Esophagus muscularis mucosa (tissue), 4 donors: Measurements from ENCODE around the gene MPC1.

Source experiments
- EP300 ChIP-seq: sonication (generic); formaldehyde crosslinking; IDR thresholded peaks from one replicate; pipeline ENCODE4 v1.6.1; 2017; ENCODE audit warnings: antibody characterized with exemption
- POLR2A ChIP-seq: fragments of 450-650 bp; IDR thresholded peaks from one replicate; pipeline ENCODE4 v1.6.1; 2017; ENCODE audit warnings: antibody characterized with exemption, moderate library complexity, mild to moderate bottlenecking, low read depth
- TF ChIP-seq, protein P1 (sequence below), 3 experiments: fragments of 200-600 bp in 2 of 3; fragments of 450-650 bp in 1 of 3; sonication (generic) in 2 of 3; IDR thresholded peaks; one replicate each; pipeline ENCODE4 v1.5.1; 2017 to 2019; ENCODE audit warnings: antibody characterized with exemption in 3 of 3, mild to moderate bottlenecking in 2 of 3, moderate library complexity in 1 of 3

- TF ChIP-seq, protein P1, sequence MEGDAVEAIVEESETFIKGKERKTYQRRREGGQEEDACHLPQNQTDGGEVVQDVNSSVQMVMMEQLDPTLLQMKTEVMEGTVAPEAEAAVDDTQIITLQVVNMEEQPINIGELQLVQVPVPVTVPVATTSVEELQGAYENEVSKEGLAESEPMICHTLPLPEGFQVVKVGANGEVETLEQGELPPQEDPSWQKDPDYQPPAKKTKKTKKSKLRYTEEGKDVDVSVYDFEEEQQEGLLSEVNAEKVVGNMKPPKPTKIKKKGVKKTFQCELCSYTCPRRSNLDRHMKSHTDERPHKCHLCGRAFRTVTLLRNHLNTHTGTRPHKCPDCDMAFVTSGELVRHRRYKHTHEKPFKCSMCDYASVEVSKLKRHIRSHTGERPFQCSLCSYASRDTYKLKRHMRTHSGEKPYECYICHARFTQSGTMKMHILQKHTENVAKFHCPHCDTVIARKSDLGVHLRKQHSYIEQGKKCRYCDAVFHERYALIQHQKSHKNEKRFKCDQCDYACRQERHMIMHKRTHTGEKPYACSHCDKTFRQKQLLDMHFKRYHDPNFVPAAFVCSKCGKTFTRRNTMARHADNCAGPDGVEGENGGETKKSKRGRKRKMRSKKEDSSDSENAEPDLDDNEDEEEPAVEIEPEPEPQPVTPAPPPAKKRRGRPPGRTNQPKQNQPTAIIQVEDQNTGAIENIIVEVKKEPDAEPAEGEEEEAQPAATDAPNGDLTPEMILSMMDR (IDR thresholded peaks at IDR 0.05): no peak
- TF ChIP-seq POLR2A (no peak), EP300 (no peak)
Observed at GRCh38 chr6:166364456-166364855, 18.3 kb downstream of the MPC1 start.
